ENCODE results near the gene P4HTM.

Gene P4HTM

GRCh38 chr3:49016414-49017228, 26.6 kb downstream of the P4HTM start:
- H3K4me3 ChIP-seq (ENCODE audit: insufficient read depth, low read depth, low read length, poor library complexity, severe bottlenecking) = no peak overlapping the region
- peaks cover 43% of the 10 kb centered on the region for H3K36me3 ChIP-seq (ENCODE audit: control insufficient read depth, insufficient read depth, low read length)
- peak overlapping the region; percentile 75 for H3K27ac ChIP-seq (ENCODE audit: insufficient read depth, low read length, poor library complexity, severe bottlenecking)

GRCh38 chr3:49017229-49017970, 27.4 kb downstream of the P4HTM start:
- Histone ChIP-seq H3K4me1 (ENCODE audit: control insufficient read depth, insufficient read depth, low read length, poor library complexity, severe bottlenecking) (peaks cover 24% of the 10 kb centered on the region), H3K36me3 (ENCODE audit: control insufficient read depth, insufficient read depth, low read length) (peaks cover 35% of the 10 kb centered on the region), H3K27me3 (replicated peaks; ENCODE audit: control insufficient read depth, insufficient read depth, low read length, poor library complexity, severe bottlenecking) (no peaks in the 10 kb centered on the region), H3K4me3 (ENCODE audit: insufficient read depth, low read depth, low read length, poor library complexity, severe bottlenecking) (peak overlapping the region; percentile 80), H3K27ac (ENCODE audit: insufficient read depth, low read length, poor library complexity, severe bottlenecking) (peak overlapping the region; percentile 75), H3K9me3 (ENCODE audit: control insufficient read depth, low read length) (no peaks in the 10 kb centered on the region)
- no peak for DNase-seq

More at GRCh38 chr3:49016414-49017228, 26.6 kb downstream of the P4HTM start:
- Histone ChIP-seq H3K4me1 (ENCODE audit: control insufficient read depth, insufficient read depth, low read length, poor library complexity, severe bottlenecking) (peaks cover 24% of the 10 kb centered on the region), H3K9me3 (ENCODE audit: control insufficient read depth, low read length) (no peaks in the 10 kb centered on the region), H3K27me3 (replicated peaks; ENCODE audit: control insufficient read depth, insufficient read depth, low read length, poor library complexity, severe bottlenecking) (no peaks in the 10 kb centered on the region)
- DNase-seq = no peak

- Histone ChIP-seq H3K36me3 (ENCODE audit: control insufficient read depth, insufficient read depth, low read length) (peaks cover 31% of the 10 kb centered on the region), H3K27ac (ENCODE audit: insufficient read depth, low read length, poor library complexity, severe bottlenecking) (peak within 1 kb of the TSS; percentile 75), H3K27me3 (replicated peaks; ENCODE audit: control insufficient read depth, insufficient read depth, low read length, poor library complexity, severe bottlenecking) (no peaks in the 10 kb centered on the region), H3K4me1 (ENCODE audit: control insufficient read depth, insufficient read depth, low read length, poor library complexity, severe bottlenecking) (peaks cover 32% of the 10 kb centered on the region), H3K9me3 (ENCODE audit: control insufficient read depth, low read length) (no peaks in the 10 kb centered on the region), H3K4me3 (ENCODE audit: insufficient read depth, low read depth, low read length, poor library complexity, severe bottlenecking) (peak within 1 kb of the TSS; percentile 80)
- DNase-seq = peak; percentile 18 to 56 (median 43)
Measured at GRCh38 chr3:49017971-49018706, 28.1 kb downstream of the P4HTM start, which contains the start of gene DALRD3. DALRD3 (minus strand) TSS chr3:49018580; CDS start chr3:49018564, 16 bp downstream.

GRCh38 chr3:49018707-49019006, 28.6 kb downstream of the P4HTM start:
- Histone ChIP-seq H3K27me3 (replicated peaks; ENCODE audit: control insufficient read depth, insufficient read depth, low read length, poor library complexity, severe bottlenecking) (no peaks in the 10 kb centered on the region), H3K4me1 (ENCODE audit: control insufficient read depth, insufficient read depth, low read length, poor library complexity, severe bottlenecking) (peaks cover 34% of the 10 kb centered on the region), H3K4me3 (ENCODE audit: insufficient read depth, low read depth, low read length, poor library complexity, severe bottlenecking) (peak overlapping the region; percentile 80), H3K27ac (ENCODE audit: insufficient read depth, low read length, poor library complexity, severe bottlenecking) (peak overlapping the region; percentile 75), H3K36me3 (ENCODE audit: control insufficient read depth, insufficient read depth, low read length) (peaks cover 28% of the 10 kb centered on the region), H3K9me3 (ENCODE audit: control insufficient read depth, low read length) (no peaks in the 10 kb centered on the region)
- no peak for DNase-seq

DNA sequence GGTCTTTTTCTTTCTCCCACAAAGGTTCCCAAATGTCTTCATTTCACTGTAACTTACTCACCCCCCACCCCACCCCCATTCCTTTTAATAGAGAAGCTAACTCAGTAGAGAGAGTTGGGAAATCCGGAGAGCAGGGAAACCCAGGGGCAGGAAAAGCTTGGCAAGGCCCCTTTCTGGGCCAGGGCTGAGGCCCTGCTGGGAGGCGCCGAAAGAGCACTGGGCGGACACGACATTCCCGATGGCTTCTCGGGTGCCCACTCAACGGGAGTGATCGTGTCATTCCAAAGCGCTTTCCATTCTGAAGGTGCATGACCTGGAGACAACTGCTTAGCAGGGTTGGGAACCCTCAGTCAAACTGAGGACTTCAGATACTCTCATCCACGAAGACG, 29.9 kb downstream of the P4HTM start:
- Histone ChIP-seq H3K27ac (ENCODE audit: insufficient read depth, low read length, poor library complexity, severe bottlenecking) (peak overlapping the region; percentile 7), H3K36me3 (ENCODE audit: control insufficient read depth, insufficient read depth, low read length) (peaks cover 30% of the 10 kb centered on the region), H3K27me3 (replicated peaks; ENCODE audit: control insufficient read depth, insufficient read depth, low read length, poor library complexity, severe bottlenecking) (no peaks in the 10 kb centered on the region), H3K4me1 (ENCODE audit: control insufficient read depth, insufficient read depth, low read length, poor library complexity, severe bottlenecking) (peaks cover 34% of the 10 kb centered on the region), H3K4me3 (ENCODE audit: insufficient read depth, low read depth, low read length, poor library complexity, severe bottlenecking) (peak overlapping the region; percentile 99), H3K9me3 (ENCODE audit: control insufficient read depth, low read length) (no peaks in the 10 kb centered on the region)
- DNase-seq = no peak

GRCh38 chr3:49020330-49021212, 30.5 kb downstream of the P4HTM start:
- Histone ChIP-seq H3K4me3 (ENCODE audit: insufficient read depth, low read depth, low read length, poor library complexity, severe bottlenecking) (peak overlapping the region; percentile 99), H3K4me1 (ENCODE audit: control insufficient read depth, insufficient read depth, low read length, poor library complexity, severe bottlenecking) (peaks cover 34% of the 10 kb centered on the region), H3K27me3 (replicated peaks; ENCODE audit: control insufficient read depth, insufficient read depth, low read length, poor library complexity, severe bottlenecking) (no peaks in the 10 kb centered on the region), H3K27ac (ENCODE audit: insufficient read depth, low read length, poor library complexity, severe bottlenecking) (peak overlapping the region; percentile 98), H3K9me3 (ENCODE audit: control insufficient read depth, low read length) (no peaks in the 10 kb centered on the region), H3K36me3 (ENCODE audit: control insufficient read depth, insufficient read depth, low read length) (peaks cover 30% of the 10 kb centered on the region)
- no peak for DNase-seq

DNA sequence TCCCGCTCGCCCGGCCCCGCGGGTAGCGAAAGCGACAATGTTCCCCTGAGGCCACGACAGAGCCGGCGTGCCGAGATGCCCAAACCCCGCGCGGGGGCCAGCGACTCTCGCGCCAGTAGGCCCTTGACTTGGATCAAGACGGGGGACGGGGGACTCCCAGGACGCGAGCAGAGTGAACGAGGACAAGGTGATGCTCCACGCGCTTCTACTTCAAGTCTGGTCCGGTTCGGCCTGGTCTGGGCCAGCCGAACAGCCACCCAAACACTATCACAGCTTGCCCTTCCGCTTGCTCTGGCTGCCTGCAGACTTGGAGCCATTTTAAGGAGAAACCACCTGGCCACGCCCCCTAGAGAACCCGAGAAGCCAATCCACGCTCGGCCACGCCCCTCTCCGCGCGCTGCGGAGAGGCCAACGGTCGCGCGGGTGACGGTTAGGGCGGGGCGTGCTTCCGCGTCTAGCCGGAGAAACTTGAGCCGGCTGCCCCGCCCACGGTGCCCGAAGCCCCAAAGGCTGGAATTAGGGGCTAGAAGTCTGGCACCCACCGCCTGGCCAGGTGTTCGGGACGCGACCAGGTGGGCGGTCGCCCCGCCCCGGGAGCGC, 31.3 kb downstream of the P4HTM start:
- Histone ChIP-seq H3K27ac (ENCODE audit: insufficient read depth, low read length, poor library complexity, severe bottlenecking) (peak overlapping the region; percentile 98), H3K4me3 (ENCODE audit: insufficient read depth, low read depth, low read length, poor library complexity, severe bottlenecking) (peak overlapping the region; percentile 99), H3K4me1 (ENCODE audit: control insufficient read depth, insufficient read depth, low read length, poor library complexity, severe bottlenecking) (peaks cover 34% of the 10 kb centered on the region)

DNA sequence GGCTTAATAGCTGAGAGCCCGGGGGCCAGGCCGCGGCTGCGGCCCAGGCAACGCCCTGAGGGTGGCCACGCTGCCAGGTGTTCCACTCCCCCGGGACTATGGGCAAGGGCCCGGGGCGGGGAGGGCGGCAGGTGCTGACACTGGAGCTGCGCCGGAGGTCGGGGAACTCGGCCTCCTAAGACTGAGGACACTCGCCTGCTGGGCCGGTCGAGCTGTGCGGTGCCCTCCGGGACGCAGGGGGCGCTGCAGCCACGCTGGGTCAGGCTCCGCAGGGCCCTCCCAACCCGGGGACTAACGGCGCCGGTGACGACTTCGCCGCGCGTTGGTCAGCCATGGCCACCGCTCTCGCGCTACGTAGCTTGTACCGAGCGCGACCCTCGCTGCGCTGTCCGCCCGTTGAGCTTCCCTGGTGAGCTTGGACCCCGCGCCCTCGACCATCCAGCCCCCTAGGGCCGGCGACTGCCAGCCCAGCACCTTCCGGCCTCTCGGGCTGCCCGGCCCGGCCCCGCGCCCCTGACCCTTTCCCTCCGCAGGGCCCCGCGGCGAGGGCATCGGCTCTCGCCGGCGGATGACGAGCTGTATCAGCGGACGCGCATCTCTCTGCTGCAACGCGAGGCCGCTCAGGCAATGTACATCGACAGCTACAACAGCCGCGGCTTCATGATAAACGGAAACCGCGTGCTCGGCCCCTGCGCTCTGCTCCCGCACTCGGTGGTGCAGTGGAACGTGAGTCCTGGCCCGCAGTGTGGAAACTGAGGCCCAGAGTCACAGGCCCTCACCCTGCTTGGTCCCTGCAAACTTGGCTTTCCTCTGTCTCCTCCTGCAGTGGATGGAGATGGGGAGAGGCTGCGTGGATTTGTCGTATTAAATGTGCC, 32.0 kb downstream of the P4HTM start, which contains the start of gene NDUFAF3:
Gene NDUFAF3 (plus strand): TSS at position 309 of the 875 bp plus-strand sequence. CDS start 24 bp downstream, at position 333.
- no peaks in the 10 kb centered on the region for H3K9me3 ChIP-seq (ENCODE audit: control insufficient read depth, low read length)
- peak; percentile 80 to 84 (median 82) for DNase-seq
- peaks cover 34% of the 10 kb centered on the region for H3K4me1 ChIP-seq (ENCODE audit: control insufficient read depth, insufficient read depth, low read length, poor library complexity, severe bottlenecking)
- H3K4me3 ChIP-seq (ENCODE audit: insufficient read depth, low read depth, low read length, poor library complexity, severe bottlenecking) = peak within 1 kb of the TSS; percentile 99
- H3K36me3 ChIP-seq (ENCODE audit: control insufficient read depth, insufficient read depth, low read length) = peaks cover 35% of the 10 kb centered on the region
- no peaks in the 10 kb centered on the region for H3K27me3 ChIP-seq (replicated peaks; ENCODE audit: control insufficient read depth, insufficient read depth, low read length, poor library complexity, severe bottlenecking)
- H3K27ac ChIP-seq (ENCODE audit: insufficient read depth, low read length, poor library complexity, severe bottlenecking) = peak within 1 kb of the TSS; percentile 98

More for the DNA sequence above, 31.3 kb downstream of the P4HTM start:
- Histone ChIP-seq H3K9me3 (ENCODE audit: control insufficient read depth, low read length) (no peaks in the 10 kb centered on the region), H3K36me3 (ENCODE audit: control insufficient read depth, insufficient read depth, low read length) (peaks cover 30% of the 10 kb centered on the region), H3K27me3 (replicated peaks; ENCODE audit: control insufficient read depth, insufficient read depth, low read length, poor library complexity, severe bottlenecking) (no peaks in the 10 kb centered on the region)
- DNase-seq = peak; percentile 96 to 98 (median 97)
